NCI-H460 (cell line): ENCODE results near the gene CCDC82. TPM values are rescaled to one million over a fixed set of nuclear protein-coding genes. Genes with fewer than 3 reads are reported as not detected.
A peak's percentile ranks its signal among the peaks of the same experiment; 100 is the strongest.

Experiments used
- DNase-seq: peaks from one replicate; pipeline ENCODE4 v3.0.0-alpha.2; 2016; ENCODE audit warnings: low read depth; ENCODE audit errors: extremely low read depth
- small RNA-seq, 2 experiments: library from RNA; depleted of rRNA; stranded (forward); fragments of <200 nt; gene quantifications; one replicate each; pipeline ENCODE3, GENCODE V24; 2014
- total RNA-seq: library from RNA; depleted of rRNA; stranded (reverse); fragments of >200 nt; shearing (Covaris generic); gene quantifications from 2 replicates; pipeline ENCODE4 v1.2.3, GENCODE V29; 2014; rRNA removed

The CCDC82 gene
- total RNA-seq, 1 experiment from 2014 or later, result 16.3 TPM

GRCh38 chr11:96309016-96309642 lies 80.6 kb downstream of the CCDC82 start:
- no peak for DNase-seq

- peak; percentile 65 for DNase-seq
These were observed 82.0 kb downstream of the CCDC82 start for GRCh38 chr11:96307776-96308140.

- DNase-seq, result peak; percentile 96
These were observed 82.6 kb downstream of the CCDC82 start for GRCh38 chr11:96306933-96307775.

GRCh38 chr11:96306600-96306932 lies 83.1 kb downstream of the CCDC82 start:
- peak; percentile 29 for DNase-seq

- DNase-seq, result no peak
These were observed 83.6 kb downstream of the CCDC82 start for GRCh38 chr11:96306071-96306470.

- DNase-seq, result no peak
These were observed 85.7 kb downstream of the CCDC82 start for GRCh38 chr11:96303980-96304379.

GRCh38 chr11:96303064-96303463 lies 86.6 kb downstream of the CCDC82 start:
- DNase-seq, result no peak

Small RNAs within 50 kb of the gene (small RNA-seq; reads per million reads assigned to genes)
- gene MIR1260B, result 0 reads per million in 2 experiments

Other genes starting within 250 kb of the CCDC82 start
- 4.7 and 5.7 TPM in 2 replicates for gene MAML2, start 46.7 kb downstream of the CCDC82 start, total RNA-seq
- 7.2 and 8.3 TPM in 2 replicates for gene JRKL, start 101 bp upstream of the CCDC82 start, total RNA-seq